HG02763 (cell line): ENCODE measurements around the gene TMEM164.

Experiments
- ATAC-seq: cut with Tn5 transposase; IDR thresholded peaks from one replicate; pipeline ENCODE4 v1.9.1; 2021; ENCODE audit warnings: mild to moderate bottlenecking, moderate library complexity; ENCODE audit not compliant: unreplicated experiment

TMEM164 gene

GRCh38 chrX:110003167-110004156, 548 bp downstream of the TMEM164 start:
- no peak for ATAC-seq

GRCh38 chrX:110004215-110004614, 1.3 kb downstream of the TMEM164 start:
- ATAC-seq: no peak

GRCh38 chrX:110004731-110005369, 1.9 kb downstream of the TMEM164 start:
- ATAC-seq: no peak

- ATAC-seq: no peak
Measured at GRCh38 chrX:110006161-110006560, 3.2 kb downstream of the TMEM164 start.

GRCh38 chrX:110006821-110007375, 4.0 kb downstream of the TMEM164 start:
- no peak for ATAC-seq

GRCh38 chrX:110008011-110008635, 5.2 kb downstream of the TMEM164 start:
- no peak for ATAC-seq

- ATAC-seq: no peak
Measured at GRCh38 chrX:110012818-110013485, 10.0 kb downstream of the TMEM164 start.

- no peak for ATAC-seq
Measured at GRCh38 chrX:110013968-110014367, 11.1 kb downstream of the TMEM164 start.

- ATAC-seq: no peak
Measured at GRCh38 chrX:110015032-110015431, 12.1 kb downstream of the TMEM164 start.

- ATAC-seq: no peak
Measured at GRCh38 chrX:110015915-110016314, 13.0 kb downstream of the TMEM164 start.

- no peak for ATAC-seq
Measured at GRCh38 chrX:110020536-110020935, 17.6 kb downstream of the TMEM164 start.

- ATAC-seq: no peak
Measured at GRCh38 chrX:110021258-110022022, 18.5 kb downstream of the TMEM164 start.

- ATAC-seq: no peak
Measured at GRCh38 chrX:110022599-110023448, 19.9 kb downstream of the TMEM164 start.

- ATAC-seq: no peak
Measured at GRCh38 chrX:110025395-110025794, 22.5 kb downstream of the TMEM164 start.

- no peak for ATAC-seq
Measured at GRCh38 chrX:110026099-110026844, 23.4 kb downstream of the TMEM164 start.

GRCh38 chrX:110032534-110033147, 29.7 kb downstream of the TMEM164 start:
- ATAC-seq: no peak

- no peak for ATAC-seq
Measured at GRCh38 chrX:110034036-110034435, 31.1 kb downstream of the TMEM164 start.
